IPS-11a (cell line): ENCODE measurements around the gene SPO11.
A peak's percentile ranks its signal among the peaks of the same experiment; 100 is the strongest.

Experiments used
- H3K4me3 ChIP-seq: one replicate; pipeline ENCODE4 v1.5.1; 2013; ENCODE audit warnings: low read depth, low read length, control low read depth

SPO11 gene

GRCh38 chr20:57389695-57390603, 60.3 kb downstream of the SPO11 start:
- H3K4me3 ChIP-seq, result peak overlapping the region; percentile 35

GRCh38 chr20:57390604-57391438, 61.2 kb downstream of the SPO11 start, which contains the start of gene RBM38:
RBM38 (plus strand) TSS chr20:57391396; CDS start chr20:57391582, 186 bp downstream.
- H3K4me3 ChIP-seq, result peak within 1 kb of the TSS; percentile 81

- peak overlapping the region; percentile 81 for H3K4me3 ChIP-seq
These were observed 62.1 kb downstream of the SPO11 start for GRCh38 chr20:57391439-57392301.

- peak overlapping the region; percentile 47 for H3K4me3 ChIP-seq
These were observed 63.1 kb downstream of the SPO11 start for GRCh38 chr20:57392512-57393271.
